Adrenal gland (tissue), 12 donors: ENCODE measurements around the gene KLHL13. TPM values are rescaled to one million over a fixed set of nuclear protein-coding genes. Genes with fewer than 3 reads are reported as not detected.

Source experiments
- DNase-seq, 7 donors: peaks; one replicate each; pipeline ENCODE4 v3.0.0-alpha.2; 2019 to 2020
- H3K27ac ChIP-seq, 5 donors: fragments of 200-600 bp; sonication (generic) in 4 of 5; 1 replicate in 3 of 5; 2 replicates in 2 of 5; pipeline versions ENCODE4 v1.5.1 to v1.8.0; 2016 to 2020; ENCODE audit warnings: mild to moderate bottlenecking in 1 of 5
- H3K27me3 ChIP-seq: fragments of 200-600 bp; 2 replicates; pipeline ENCODE4 v1.8.0; 2021
- H3K36me3 ChIP-seq, 2 donors: fragments of 200-600 bp; replicated peaks in 1 of 2; 1 replicate in 1 of 2; 2 replicates in 1 of 2; pipeline versions ENCODE4 v1.5.1 to v1.8.0; 2018 to 2022
- H3K4me1 ChIP-seq, 2 donors: fragments of 200-600 bp; replicated peaks in 1 of 2; 1 replicate in 1 of 2; 2 replicates in 1 of 2; pipeline versions ENCODE4 v1.5.1 to v1.8.0; 2018 to 2021
- H3K4me3 ChIP-seq, 4 donors: fragments of 200-600 bp; sonication (generic) in 3 of 4; one replicate each; pipeline ENCODE4 v1.5.1; 2016 to 2018
- H3K9me3 ChIP-seq, 3 donors: fragments of 200-600 bp; sonication (generic) in 1 of 3; replicated peaks in 1 of 3; 1 replicate in 2 of 3; 2 replicates in 1 of 3; pipeline versions ENCODE4 v1.5.1 to v1.8.0; 2016 to 2021
- POLR2A ChIP-seq, 2 donors: fragments of 450-650 bp; IDR thresholded peaks; one replicate each; pipeline ENCODE4 v1.6.1; 2017; ENCODE audit warnings: antibody characterized with exemption in 2 of 2, mild to moderate bottlenecking in 2 of 2, moderate library complexity in 1 of 2
- WGBS, 4 donors: extraction: QIAGEN DNeasy Blood & Tissue Kit in 2 of 4; methylation state at CpG; one replicate each; pipeline versions ENCODE4 v1.1.5 to v1.1.7; 2013 to 2017; 5-methylcytosine and 5-hydroxymethylcytosine counted together
- intact Hi-C, 2 donors: fragments of 100-400 bp; cut with DNase I; formaldehyde crosslinking; loops; one replicate each; pipeline versions ENCODE4 v1.14.1 to v1.15.0; 2022 to 2023
- polyA plus RNA-seq, 3 donors: library from polyadenylated mRNA; stranded (reverse); fragments of 200-250 nt in 2 of 3; fragments of 350-450 nt in 1 of 3; fragmentation: Illumina TruSeq in 1 of 3; extraction: RNeasy Lipid Tissue Mini Kit (QIAGEN cat#74804) in 1 of 3; gene quantifications; one replicate each; pipeline ENCODE4 v1.2.3, GENCODE V29; 2013 to 2014
- total RNA-seq, 9 donors: library from RNA; depleted of rRNA in 4 of 9; stranded (reverse); fragments of >200 nt in 4 of 9; fragments of 120-200 nt in 1 of 9; fragmentation: NEBNext Ultra II Directional in 1 of 9; extraction: Animal tissue kit (Norgen Biotek cat#: 25700) in 1 of 9; gene quantifications; one replicate each; pipeline versions ENCODE4 v1.1.0 to v1.2.4, GENCODE V29; 2013 to 2023
- TF ChIP-seq, protein P1 (sequence below), 6 experiments: fragments of 450-650 bp in 4 of 6; fragments of 200-600 bp in 2 of 6; sonication (generic) in 1 of 6; IDR thresholded peaks; 1 replicate in 5 of 6; 2 replicates in 1 of 6; pipeline versions ENCODE4 v1.5.1 to v1.8.0; 2016 to 2021; ENCODE audit warnings: antibody characterized with exemption in 6 of 6, mild to moderate bottlenecking in 2 of 6, moderate library complexity in 1 of 6
- donor health status: healthy with polysubstance abuse.
- donor health status: Bipolar disorder and iron deficiency.
- donor health status: DM: yes; HTN: yes; CAD: no.
- donor health status: DM: no; HTN: no; CAD: no.
- donor health status: DM: no; HTN: no; CAD: no.
- donor health status: DM: yes; HTN: yes; CAD: no.

KLHL13 gene
- total and polyA plus RNA-seq, 12 donors, result 2.9 to 55.9 (median 8.4) TPM

DNA sequence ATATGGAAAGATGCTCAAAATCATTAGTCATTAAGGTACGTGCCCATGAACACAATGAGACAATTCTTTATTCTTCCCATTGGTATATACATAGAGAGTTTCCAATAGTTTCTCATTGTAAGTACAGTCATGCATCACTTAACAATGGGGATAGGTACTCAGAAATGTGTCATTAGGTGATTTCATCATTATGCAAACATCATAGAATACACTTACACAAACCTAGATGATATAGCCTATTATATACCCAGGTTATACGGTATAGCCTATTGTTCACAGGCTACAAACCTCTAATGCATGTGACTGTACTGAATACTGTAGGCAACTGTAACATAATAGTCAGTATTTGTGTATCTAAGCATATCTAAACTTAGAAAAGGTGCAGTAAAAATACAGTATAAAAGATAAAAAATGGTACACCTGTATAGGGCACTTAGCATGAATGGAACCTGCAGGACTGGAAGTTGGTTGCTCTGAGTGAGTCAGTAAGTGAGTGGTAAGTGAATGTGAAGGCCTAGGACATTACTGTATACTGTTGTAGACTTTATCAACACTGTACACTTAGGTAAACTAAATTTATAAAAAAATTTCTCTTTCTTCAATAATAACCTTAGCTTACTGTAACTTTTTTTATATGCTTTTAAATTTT is 49.6 kb downstream of the KLHL13 start:
- no peaks in the 10 kb centered on the region for H3K9me3 ChIP-seq
- no peaks in the 10 kb centered on the region for H3K27me3 ChIP-seq
- no peak overlapping the region for H3K27ac ChIP-seq
- H3K36me3 ChIP-seq, result no peaks in the 10 kb centered on the region
- peaks cover 0 to 4% of the 10 kb centered on the region in 2 donors for H3K4me1 ChIP-seq
- TF ChIP-seq, protein P1, sequence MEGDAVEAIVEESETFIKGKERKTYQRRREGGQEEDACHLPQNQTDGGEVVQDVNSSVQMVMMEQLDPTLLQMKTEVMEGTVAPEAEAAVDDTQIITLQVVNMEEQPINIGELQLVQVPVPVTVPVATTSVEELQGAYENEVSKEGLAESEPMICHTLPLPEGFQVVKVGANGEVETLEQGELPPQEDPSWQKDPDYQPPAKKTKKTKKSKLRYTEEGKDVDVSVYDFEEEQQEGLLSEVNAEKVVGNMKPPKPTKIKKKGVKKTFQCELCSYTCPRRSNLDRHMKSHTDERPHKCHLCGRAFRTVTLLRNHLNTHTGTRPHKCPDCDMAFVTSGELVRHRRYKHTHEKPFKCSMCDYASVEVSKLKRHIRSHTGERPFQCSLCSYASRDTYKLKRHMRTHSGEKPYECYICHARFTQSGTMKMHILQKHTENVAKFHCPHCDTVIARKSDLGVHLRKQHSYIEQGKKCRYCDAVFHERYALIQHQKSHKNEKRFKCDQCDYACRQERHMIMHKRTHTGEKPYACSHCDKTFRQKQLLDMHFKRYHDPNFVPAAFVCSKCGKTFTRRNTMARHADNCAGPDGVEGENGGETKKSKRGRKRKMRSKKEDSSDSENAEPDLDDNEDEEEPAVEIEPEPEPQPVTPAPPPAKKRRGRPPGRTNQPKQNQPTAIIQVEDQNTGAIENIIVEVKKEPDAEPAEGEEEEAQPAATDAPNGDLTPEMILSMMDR (IDR thresholded peaks at IDR 0.05), result no peak
- no peak for TF ChIP-seq POLR2A (IDR thresholded peaks at IDR 0.05)
- intact Hi-C loops, result no loop called here
- DNase-seq, result no peak
- 71 to 94% (median 81%) methylated on average over 2 of the region's 2 CpGs for WGBS, 4 donors
- H3K4me3 ChIP-seq, result no peak overlapping the region

DNA sequence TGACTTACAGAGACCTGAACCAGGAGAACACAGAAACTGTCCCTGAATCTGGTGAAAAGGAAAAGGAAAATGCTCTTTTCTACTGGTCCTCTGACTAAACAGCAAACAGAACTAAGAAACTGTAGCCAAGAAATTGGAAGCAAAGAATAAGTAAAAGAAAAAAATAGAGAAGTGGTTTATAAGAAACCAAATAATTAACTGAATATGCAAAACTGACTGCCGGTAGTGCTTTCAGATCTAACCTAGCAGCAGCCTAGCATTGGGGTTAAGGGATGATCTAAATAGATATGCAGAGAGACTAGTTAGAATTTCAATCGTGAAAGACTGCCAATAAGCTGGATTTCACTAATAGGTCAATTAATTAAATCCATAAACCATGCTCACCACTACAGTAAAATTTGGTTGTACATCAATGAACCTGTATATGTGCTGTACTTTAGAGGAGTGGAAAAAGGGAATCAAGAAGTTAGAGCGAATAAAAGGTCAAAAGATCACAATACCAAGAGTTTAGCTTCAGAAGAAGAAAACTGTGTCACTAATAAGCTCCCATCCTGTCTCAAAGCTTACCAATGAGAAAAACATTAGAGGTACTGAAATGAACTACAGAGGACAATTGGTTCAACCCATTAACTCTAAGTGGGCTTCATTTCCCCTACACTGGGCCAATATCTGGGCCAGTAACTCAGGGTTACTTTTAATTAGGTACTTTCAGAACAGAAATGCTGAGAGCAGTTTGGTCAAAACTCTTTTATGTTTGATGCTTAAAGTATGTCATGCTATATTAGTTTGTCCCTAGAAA is 53.6 kb downstream of the KLHL13 start:
- intact Hi-C loops, result no loop called here
- TF ChIP-seq, protein P1 (IDR thresholded peaks at IDR 0.05), result no peak
- 59 to 78% (median 71%) methylated on average over 3 of the region's 3 CpGs for WGBS, 4 donors
- Histone ChIP-seq H3K27me3 (no peaks in the 10 kb centered on the region), H3K4me1 (peaks cover 3 to 4% of the 10 kb centered on the region in 2 donors), H3K9me3 (no peaks in the 10 kb centered on the region), H3K27ac (no peak overlapping the region), H3K36me3 (no peaks in the 10 kb centered on the region), H3K4me3 (no peak overlapping the region)
- DNase-seq, result no peak

DNA sequence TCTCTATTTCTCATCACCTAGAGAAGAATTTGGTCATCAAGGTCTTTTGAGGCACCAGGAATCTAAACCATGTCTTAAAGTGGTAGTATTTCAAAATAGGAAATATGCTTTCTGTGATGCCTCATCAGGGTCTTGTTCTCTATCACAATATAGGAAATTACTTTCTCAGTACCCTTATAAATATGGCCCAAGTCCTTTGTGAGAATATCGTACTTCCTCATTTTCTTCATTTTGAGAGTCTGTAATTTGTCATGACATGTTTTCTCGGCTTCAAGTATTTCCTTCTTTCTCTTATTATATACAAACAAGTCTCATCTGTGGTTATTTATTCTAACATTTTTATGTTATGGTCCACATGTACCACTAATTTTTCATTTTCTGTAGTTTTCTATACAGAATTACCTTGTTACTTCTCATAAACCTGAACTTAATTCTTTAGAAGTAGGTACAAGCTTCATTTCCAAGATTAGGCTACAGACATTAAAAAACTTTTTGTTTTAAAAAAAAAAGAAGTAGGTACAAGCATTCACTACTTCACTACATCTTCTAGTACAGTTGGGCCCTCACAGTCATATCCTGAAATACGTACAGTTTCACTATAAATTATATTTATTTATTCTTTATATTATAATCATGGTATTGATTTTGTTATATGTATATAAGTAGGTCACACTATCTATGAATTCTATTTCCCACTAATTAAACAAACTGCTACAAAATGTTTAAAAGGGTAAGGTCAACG is 54.4 kb downstream of the KLHL13 start:
- 59 to 83% (median 71%) methylated on average over 4 of the region's 4 CpGs for WGBS, 4 donors
- Histone ChIP-seq H3K9me3 (no peaks in the 10 kb centered on the region), H3K27ac (no peak overlapping the region), H3K4me3 (no peak overlapping the region), H3K27me3 (no peaks in the 10 kb centered on the region), H3K36me3 (no peaks in the 10 kb centered on the region), H3K4me1 (peaks cover 3 to 4% of the 10 kb centered on the region in 2 donors)
- intact Hi-C loops, result no loop called here
- TF ChIP-seq, protein P1 (IDR thresholded peaks at IDR 0.05), result no peak
- no peak for TF ChIP-seq POLR2A (IDR thresholded peaks at IDR 0.05)
- no peak for DNase-seq

DNA sequence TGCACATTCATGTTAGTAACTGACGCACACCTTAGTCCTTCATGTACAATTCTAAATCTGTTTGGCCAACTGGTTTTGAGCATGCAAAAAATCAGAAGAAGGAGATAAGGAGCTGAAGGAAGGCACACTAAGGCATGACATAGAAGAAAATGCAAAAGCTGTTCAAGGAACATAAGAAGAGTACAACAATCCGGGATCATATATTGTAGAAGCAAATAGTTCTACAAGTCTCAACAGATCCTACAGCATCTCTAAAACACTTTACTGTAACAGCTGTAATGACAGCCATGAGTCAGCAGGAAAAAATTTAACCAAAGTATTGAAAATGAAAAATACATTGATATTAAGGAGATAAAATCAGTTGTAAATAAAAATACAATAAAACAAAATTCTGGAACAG is 57.7 kb downstream of the KLHL13 start:
- H3K4me1 ChIP-seq, result peaks cover 3 to 4% of the 10 kb centered on the region in 2 donors
- H3K27ac ChIP-seq, result no peak overlapping the region
- no peak for DNase-seq
- 84 to 90% (median 89%) methylated on average over 2 of the region's 2 CpGs for WGBS, 4 donors
- intact Hi-C loops, result no loop called here
- H3K4me3 ChIP-seq, result no peak overlapping the region
- no peak for TF ChIP-seq POLR2A (IDR thresholded peaks at IDR 0.05)
- TF ChIP-seq, protein P1 (IDR thresholded peaks at IDR 0.05), result no peak
- H3K27me3 ChIP-seq, result no peaks in the 10 kb centered on the region
- no peaks in the 10 kb centered on the region for H3K9me3 ChIP-seq
- no peaks in the 10 kb centered on the region for H3K36me3 ChIP-seq
